ENCODE data around the gene SLC66A3.

DNA sequence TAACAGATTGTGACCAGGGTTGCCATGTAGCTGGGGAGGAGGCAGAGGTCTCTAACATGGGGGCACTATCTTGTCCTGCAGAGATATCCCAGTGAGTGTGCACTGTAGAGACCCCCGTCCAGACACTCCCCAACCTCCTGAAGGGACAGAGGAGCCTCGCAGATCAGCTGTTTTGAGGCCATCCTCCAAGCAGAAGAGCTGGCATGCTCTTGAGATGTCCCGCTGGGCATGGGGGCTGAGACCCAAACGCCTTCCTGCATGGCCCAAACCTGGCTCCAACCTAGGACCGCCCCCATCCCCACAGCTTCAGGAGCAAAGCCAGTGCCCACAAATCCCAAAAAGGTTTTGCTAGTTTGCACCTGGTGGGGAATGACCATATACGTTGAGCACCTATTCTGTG lies 2.7 kb upstream of the SLC66A3 start:
- TF ChIP-seq, protein P1, sequence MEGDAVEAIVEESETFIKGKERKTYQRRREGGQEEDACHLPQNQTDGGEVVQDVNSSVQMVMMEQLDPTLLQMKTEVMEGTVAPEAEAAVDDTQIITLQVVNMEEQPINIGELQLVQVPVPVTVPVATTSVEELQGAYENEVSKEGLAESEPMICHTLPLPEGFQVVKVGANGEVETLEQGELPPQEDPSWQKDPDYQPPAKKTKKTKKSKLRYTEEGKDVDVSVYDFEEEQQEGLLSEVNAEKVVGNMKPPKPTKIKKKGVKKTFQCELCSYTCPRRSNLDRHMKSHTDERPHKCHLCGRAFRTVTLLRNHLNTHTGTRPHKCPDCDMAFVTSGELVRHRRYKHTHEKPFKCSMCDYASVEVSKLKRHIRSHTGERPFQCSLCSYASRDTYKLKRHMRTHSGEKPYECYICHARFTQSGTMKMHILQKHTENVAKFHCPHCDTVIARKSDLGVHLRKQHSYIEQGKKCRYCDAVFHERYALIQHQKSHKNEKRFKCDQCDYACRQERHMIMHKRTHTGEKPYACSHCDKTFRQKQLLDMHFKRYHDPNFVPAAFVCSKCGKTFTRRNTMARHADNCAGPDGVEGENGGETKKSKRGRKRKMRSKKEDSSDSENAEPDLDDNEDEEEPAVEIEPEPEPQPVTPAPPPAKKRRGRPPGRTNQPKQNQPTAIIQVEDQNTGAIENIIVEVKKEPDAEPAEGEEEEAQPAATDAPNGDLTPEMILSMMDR (IDR thresholded peaks at IDR 0.05), result no peak
- TF ChIP-seq TP53 (CRISPR knock-in tag; IDR thresholded peaks at IDR 0.05) (no peak), JAZF1 (CRISPR knock-in tag; IDR thresholded peaks at IDR 0.05) (no peak), NR2C2 (CRISPR knock-in tag; IDR thresholded peaks at IDR 0.05) (no peak), ZNF219 (CRISPR knock-in tag; IDR thresholded peaks at IDR 0.05; ENCODE audit: borderline replicate concordance) (no peak), JUN (CRISPR knock-in tag; IDR thresholded peaks at IDR 0.05) (no peak), FOXK1 (CRISPR knock-in tag; IDR thresholded peaks at IDR 0.05) (no peak), ZNF138 (CRISPR knock-in tag; conservative IDR thresholded peaks at IDR 0.05) (no peak), CREB1 (CRISPR knock-in tag; IDR thresholded peaks at IDR 0.05) (no peak)
- TF ChIP-seq, protein P2, sequence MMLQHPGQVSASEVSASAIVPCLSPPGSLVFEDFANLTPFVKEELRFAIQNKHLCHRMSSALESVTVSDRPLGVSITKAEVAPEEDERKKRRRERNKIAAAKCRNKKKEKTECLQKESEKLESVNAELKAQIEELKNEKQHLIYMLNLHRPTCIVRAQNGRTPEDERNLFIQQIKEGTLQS (CRISPR knock-in tag; conservative IDR thresholded peaks at IDR 0.05), result no peak
- TF ChIP-seq, protein P3, sequence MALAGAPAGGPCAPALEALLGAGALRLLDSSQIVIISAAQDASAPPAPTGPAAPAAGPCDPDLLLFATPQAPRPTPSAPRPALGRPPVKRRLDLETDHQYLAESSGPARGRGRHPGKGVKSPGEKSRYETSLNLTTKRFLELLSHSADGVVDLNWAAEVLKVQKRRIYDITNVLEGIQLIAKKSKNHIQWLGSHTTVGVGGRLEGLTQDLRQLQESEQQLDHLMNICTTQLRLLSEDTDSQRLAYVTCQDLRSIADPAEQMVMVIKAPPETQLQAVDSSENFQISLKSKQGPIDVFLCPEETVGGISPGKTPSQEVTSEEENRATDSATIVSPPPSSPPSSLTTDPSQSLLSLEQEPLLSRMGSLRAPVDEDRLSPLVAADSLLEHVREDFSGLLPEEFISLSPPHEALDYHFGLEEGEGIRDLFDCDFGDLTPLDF (CRISPR knock-in tag; IDR thresholded peaks at IDR 0.05), result no peak
- TF ChIP-seq, protein P4, sequence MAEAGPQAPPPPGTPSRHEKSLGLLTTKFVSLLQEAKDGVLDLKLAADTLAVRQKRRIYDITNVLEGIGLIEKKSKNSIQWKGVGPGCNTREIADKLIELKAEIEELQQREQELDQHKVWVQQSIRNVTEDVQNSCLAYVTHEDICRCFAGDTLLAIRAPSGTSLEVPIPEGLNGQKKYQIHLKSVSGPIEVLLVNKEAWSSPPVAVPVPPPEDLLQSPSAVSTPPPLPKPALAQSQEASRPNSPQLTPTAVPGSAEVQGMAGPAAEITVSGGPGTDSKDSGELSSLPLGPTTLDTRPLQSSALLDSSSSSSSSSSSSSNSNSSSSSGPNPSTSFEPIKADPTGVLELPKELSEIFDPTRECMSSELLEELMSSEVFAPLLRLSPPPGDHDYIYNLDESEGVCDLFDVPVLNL (CRISPR knock-in tag; IDR thresholded peaks at IDR 0.05; ENCODE audit: borderline replicate concordance, low read depth), result no peak
- TF ChIP-seq, protein P5, sequence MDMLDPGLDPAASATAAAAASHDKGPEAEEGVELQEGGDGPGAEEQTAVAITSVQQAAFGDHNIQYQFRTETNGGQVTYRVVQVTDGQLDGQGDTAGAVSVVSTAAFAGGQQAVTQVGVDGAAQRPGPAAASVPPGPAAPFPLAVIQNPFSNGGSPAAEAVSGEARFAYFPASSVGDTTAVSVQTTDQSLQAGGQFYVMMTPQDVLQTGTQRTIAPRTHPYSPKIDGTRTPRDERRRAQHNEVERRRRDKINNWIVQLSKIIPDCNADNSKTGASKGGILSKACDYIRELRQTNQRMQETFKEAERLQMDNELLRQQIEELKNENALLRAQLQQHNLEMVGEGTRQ (CRISPR knock-in tag; IDR thresholded peaks at IDR 0.05), result no peak
- TF ChIP-seq, protein P6, sequence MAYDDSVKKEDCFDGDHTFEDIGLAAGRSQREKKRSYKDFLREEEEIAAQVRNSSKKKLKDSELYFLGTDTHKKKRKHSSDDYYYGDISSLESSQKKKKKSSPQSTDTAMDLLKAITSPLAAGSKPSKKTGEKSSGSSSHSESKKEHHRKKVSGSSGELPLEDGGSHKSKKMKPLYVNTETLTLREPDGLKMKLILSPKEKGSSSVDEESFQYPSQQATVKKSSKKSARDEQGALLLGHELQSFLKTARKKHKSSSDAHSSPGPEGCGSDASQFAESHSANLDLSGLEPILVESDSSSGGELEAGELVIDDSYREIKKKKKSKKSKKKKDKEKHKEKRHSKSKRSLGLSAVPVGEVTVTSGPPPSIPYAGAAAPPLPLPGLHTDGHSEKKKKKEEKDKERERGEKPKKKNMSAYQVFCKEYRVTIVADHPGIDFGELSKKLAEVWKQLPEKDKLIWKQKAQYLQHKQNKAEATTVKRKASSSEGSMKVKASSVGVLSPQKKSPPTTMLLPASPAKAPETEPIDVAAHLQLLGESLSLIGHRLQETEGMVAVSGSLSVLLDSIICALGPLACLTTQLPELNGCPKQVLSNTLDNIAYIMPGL (CRISPR knock-in tag; IDR thresholded peaks at IDR 0.05), result no peak
